ENCODE results near the gene VIPR1.

Gene VIPR1

GRCh38 chr3:42582474-42583070, 80.1 kb downstream of the VIPR1 start:
- no peak for FAIRE-seq
